GM19328 (cell line): ENCODE results near the gene SF1.

Source experiments
- ATAC-seq: cut with Tn5 transposase; IDR thresholded peaks from one replicate; pipeline ENCODE4 v1.9.1; 2021; ENCODE audit warnings: mild to moderate bottlenecking, moderate library complexity; ENCODE audit not compliant: unreplicated experiment

SF1 gene

GRCh38 chr11:64801561-64802369, 23.4 kb upstream of the SF1 start:
- ATAC-seq: no peak

- no peak for ATAC-seq
Measured at GRCh38 chr11:64801158-64801464, 22.8 kb upstream of the SF1 start.

GRCh38 chr11:64800303-64801157, 22.2 kb upstream of the SF1 start:
- no peak for ATAC-seq

GRCh38 chr11:64799623-64800302, 21.4 kb upstream of the SF1 start:
- no peak for ATAC-seq

- ATAC-seq: no peak
Measured at GRCh38 chr11:64799256-64799622, 20.9 kb upstream of the SF1 start.

- no peak for ATAC-seq
Measured at GRCh38 chr11:64796757-64797541, 18.6 kb upstream of the SF1 start.

- no peak for ATAC-seq
Measured at GRCh38 chr11:64796047-64796756, 17.9 kb upstream of the SF1 start.

- no peak for ATAC-seq
Measured at GRCh38 chr11:64794526-64794925, 16.2 kb upstream of the SF1 start.

GRCh38 chr11:64793271-64794160, 15.2 kb upstream of the SF1 start:
- no peak for ATAC-seq

- no peak for ATAC-seq
Measured at GRCh38 chr11:64792482-64792881, 14.1 kb upstream of the SF1 start.

- ATAC-seq: no peak
Measured at GRCh38 chr11:64791781-64792291, 13.5 kb upstream of the SF1 start.

- no peak for ATAC-seq
Measured at GRCh38 chr11:64790205-64791095, 12.1 kb upstream of the SF1 start.

GRCh38 chr11:64789331-64790204, 11.2 kb upstream of the SF1 start:
- ATAC-seq: no peak

GRCh38 chr11:64788321-64789215, 10.2 kb upstream of the SF1 start:
- ATAC-seq: no peak

- no peak for ATAC-seq
Measured at GRCh38 chr11:64787526-64788320, 9.4 kb upstream of the SF1 start.
